H7 (cell line): ENCODE data around the gene EFS. TPM values are rescaled to one million over a fixed set of nuclear protein-coding genes. Genes with fewer than 3 reads are reported as not detected.
"Not testable (repeated sequence)": the region's sequence is repeated elsewhere in the genome, so short reads cannot be mapped to it uniquely, and the experiment has no call there.

ENCODE experiments used
- DNase-seq: peaks from one replicate; pipeline ENCODE4 v3.0.0; 2012
- H3K27me3 ChIP-seq: 2 replicates; pipeline ENCODE4 v1.6.0; 2011; ENCODE audit warnings: mild to moderate bottlenecking, low read length; ENCODE audit not compliant: control insufficient read depth, insufficient read depth
- H3K36me3 ChIP-seq: replicated peaks from 2 replicates; pipeline ENCODE4 v1.5.1; 2011; ENCODE audit warnings: low read length; ENCODE audit not compliant: control insufficient read depth, insufficient read depth
- H3K4me3 ChIP-seq: 2 replicates; pipeline ENCODE4 v1.5.1; 2011; ENCODE audit warnings: low read depth, mild to moderate bottlenecking, control low read depth, low read length, moderate library complexity; ENCODE audit not compliant: insufficient read depth
- total RNA-seq: library from RNA; depleted of rRNA; stranded (reverse); fragments of >200 nt; shearing (Covaris generic); gene quantifications from 2 replicates; pipeline ENCODE4 v1.2.3, GENCODE V29; 2014

The EFS gene
- total RNA-seq, 1 experiment from 2014 or later = 24.0 TPM

DNA sequence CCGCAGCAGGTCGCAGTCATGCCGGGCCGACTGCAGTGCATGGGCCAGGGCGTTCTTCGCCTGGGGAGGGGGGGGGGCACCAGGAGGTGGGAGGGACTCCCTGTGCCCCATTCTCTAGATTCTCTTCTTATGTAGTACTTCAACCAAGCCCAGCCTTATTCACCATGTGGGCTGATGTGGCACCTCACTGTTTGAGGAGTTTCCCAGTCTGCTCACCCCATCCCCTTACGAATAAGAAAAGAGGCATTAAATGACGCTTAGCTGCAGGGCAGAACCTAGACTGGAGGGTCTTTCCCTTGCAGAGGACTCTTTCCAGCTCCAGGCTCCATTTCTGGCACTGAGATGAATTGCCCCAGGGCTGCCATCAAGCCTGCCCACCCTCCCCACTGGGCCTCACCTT, 24.0 kb upstream of the EFS start:
- Histone ChIP-seq H3K4me3 (no peak overlapping the region), H3K27me3 (no peaks in the 10 kb centered on the region; the same call in 1 of the 2 replicates), H3K36me3 (no peaks in the 10 kb centered on the region)

DNA sequence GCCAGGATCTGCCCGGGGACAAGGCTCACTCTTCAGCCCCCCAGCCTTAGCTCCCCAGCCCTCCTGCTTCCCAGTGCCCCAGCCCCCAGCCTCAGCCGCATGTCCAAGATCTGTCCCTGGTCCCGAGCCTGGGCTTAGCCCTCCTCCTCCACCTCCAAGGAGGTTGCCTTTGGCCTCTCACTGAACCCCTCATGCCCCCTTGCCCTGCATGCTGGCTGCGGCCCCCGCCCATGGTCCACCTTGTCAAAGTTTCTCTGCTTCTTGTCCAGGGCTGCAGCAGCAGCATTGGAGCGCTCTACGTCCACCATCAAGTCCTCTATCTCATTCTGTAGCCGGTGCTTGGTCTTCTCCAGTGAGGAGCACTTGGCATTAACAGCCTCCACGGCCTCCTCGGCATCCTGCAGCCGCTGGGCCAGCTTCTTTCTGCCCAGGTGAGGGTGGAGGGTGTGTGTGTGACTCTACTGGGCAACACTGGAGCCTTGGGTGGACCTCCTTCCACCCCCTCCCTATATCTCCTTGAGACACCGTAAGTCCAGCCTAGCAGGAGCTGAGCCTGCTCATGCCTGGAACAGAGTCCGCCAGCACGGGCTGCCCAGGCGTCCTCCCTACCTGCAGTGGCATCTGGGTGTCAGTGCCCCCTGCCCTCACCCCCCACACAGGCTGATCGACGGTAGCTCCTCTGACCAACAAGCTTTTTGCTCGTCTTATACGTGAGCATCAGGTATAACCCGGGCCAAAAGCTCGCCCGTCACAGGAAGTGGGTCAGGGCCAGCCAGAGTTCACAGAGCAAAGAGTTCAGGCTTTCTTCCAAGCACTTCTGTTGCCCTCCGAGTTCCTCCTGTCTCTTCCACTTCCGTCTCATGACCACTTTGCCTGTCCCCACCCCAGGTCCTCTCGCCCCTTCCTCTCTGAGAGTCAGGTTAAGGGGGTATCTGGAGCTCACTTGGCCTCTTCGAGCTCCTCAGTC, 23.2 kb upstream of the EFS start:
- H3K36me3 ChIP-seq = no peaks in the 10 kb centered on the region
- DNase-seq = peak; percentile 43

More for the DNA sequence above, 24.0 kb upstream of the EFS start:
- DNase-seq = peak; percentile 71

DNA sequence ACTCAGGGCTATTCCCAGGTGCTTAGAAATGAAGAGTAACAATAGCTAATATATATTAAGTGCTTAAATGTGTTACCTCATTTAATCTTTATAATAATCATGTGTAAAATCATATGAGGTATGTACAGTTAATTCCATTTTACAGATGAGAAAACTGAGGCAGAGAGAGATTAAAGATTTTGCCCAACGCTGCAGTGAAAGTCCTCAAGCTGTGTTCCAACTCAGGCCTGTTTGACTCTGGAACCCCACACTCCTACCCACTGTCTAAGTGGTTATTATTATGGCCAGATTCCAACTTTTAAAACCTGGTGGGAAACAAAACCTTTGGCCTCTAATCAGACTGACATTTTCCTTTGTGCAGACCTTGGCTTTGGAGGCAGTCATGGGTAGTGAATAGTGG, 22.0 kb upstream of the EFS start:
- no peak for DNase-seq
- Histone ChIP-seq H3K4me3 (no peak overlapping the region), H3K36me3 (no peaks in the 10 kb centered on the region), H3K27me3 (peaks cover 1% of the 10 kb centered on the region; the same call in 1 of the 2 replicates)

More for the DNA sequence above, 23.2 kb upstream of the EFS start:
- Histone ChIP-seq H3K27me3 (no peaks in the 10 kb centered on the region), H3K4me3 (no peak overlapping the region)

DNA sequence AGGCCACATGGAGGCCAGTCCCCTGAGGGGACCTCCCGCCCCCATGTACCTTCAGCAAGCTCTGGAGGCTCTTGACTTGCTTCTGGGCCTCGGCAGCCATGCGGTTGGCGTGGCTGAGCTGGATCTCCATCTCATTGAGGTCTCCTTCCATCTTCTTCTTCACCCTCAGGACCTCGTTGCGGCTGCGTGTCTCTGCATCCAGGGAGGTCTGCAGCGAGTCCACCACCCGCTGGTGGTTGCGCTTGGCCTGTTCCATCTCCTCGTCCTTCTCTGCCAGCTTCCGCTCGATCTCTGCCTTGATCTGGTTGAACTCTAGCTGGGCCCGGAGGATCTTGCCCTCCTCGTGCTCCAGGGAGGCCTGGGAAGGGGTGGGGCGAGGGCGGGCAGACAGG, 21.3 kb upstream of the EFS start:
- not testable (repeated sequence) for DNase-seq, H3K27me3 ChIP-seq, H3K36me3 ChIP-seq, H3K4me3 ChIP-seq

DNA sequence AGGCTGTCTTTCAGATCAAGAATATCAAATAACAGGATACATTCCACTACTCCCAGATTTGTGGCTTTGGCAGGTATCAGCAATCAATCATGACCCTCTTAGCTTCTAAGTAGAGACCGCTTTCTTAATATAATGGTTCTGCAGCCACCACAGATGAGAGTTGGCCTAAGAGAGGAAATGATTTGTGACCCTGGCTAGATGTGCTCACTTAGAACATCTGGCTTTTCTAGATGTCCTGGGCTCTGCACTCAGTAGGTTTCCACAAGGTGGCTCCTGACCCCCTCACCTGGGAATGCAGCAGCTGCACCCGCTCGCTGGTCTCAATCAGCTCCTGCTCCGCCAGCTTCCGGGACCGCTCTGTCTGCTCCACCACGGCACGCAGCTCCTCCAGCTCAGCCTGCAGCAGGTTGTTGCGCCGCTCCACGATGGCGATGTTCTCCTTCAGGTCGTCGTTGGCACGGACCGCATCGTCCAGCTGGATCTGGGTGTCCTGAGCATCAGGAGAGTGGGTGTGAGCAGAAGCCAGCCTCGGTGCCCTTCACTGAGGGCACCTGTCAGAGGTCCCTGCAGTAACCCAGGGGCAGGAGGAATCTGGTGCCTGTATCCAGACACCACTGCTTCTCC, 20.8 kb upstream of the EFS start:
- peaks cover 1% of the 10 kb centered on the region; the same call in 1 of the 2 replicates for H3K27me3 ChIP-seq
- DNase-seq = peak; percentile 69
- H3K36me3 ChIP-seq = no peaks in the 10 kb centered on the region
- H3K4me3 ChIP-seq = no peak overlapping the region

DNA sequence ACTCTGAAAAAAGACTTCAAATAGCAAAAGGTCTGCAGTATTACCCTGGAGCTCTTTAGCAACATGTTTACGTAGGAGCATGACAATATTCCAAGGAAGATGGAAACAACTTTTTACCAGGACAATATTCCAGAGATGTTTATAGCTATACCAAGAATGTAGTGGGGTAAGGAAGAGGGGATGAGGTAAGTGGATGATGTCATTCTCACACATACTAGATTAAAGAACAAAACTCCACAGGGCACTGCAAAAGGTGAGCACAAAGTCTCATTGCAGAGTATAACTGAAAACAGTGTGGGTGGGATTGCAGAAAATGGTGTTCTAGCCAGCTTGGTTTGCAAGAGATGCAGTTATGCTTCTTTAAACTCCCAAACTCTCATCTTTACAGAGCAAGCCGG, 20.3 kb upstream of the EFS start:
- no peak for DNase-seq
- Histone ChIP-seq H3K4me3 (no peak overlapping the region), H3K36me3 (no peaks in the 10 kb centered on the region), H3K27me3 (peaks cover 1% of the 10 kb centered on the region; the same call in 1 of the 2 replicates)

DNA sequence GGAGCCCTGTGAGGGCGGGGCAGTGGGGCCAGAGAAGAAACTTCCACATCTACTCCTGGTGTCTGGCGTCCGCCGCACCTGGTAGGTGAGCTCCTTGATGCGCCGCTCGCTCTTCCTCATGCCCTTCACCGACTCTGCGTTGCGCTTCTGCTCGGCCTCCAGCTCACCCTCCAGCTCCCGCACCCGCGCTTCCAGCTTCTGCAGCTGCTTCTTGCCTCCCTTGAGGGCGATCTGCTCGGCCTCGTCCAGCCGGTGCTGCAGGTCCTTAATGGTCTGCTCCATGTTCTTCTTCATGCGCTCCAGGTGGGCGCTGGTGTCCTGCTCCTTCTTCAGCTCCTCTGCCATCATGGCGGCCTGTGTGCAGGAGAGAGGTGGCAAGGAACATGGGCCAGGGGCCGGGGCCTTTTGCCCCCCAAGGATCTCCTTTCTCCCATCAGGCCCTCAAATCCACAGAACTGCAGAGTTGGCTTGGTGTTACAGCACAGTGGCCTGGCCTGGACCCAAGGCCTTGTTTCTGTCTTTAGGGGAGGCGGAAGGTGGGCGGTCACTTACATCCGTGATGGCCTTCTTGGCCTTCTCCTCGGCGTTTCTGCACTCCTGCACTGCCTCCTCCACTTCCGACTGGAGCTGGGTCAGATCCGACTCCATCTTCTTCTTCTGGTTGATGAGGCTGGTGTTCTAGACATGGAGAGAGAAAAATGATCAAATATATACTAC, 19.6 kb upstream of the EFS start:
- Histone ChIP-seq H3K27me3 (peaks cover 1% of the 10 kb centered on the region; the same call in 1 of the 2 replicates), H3K36me3 (no peaks in the 10 kb centered on the region), H3K4me3 (no peak overlapping the region)
- no peak for DNase-seq

DNA sequence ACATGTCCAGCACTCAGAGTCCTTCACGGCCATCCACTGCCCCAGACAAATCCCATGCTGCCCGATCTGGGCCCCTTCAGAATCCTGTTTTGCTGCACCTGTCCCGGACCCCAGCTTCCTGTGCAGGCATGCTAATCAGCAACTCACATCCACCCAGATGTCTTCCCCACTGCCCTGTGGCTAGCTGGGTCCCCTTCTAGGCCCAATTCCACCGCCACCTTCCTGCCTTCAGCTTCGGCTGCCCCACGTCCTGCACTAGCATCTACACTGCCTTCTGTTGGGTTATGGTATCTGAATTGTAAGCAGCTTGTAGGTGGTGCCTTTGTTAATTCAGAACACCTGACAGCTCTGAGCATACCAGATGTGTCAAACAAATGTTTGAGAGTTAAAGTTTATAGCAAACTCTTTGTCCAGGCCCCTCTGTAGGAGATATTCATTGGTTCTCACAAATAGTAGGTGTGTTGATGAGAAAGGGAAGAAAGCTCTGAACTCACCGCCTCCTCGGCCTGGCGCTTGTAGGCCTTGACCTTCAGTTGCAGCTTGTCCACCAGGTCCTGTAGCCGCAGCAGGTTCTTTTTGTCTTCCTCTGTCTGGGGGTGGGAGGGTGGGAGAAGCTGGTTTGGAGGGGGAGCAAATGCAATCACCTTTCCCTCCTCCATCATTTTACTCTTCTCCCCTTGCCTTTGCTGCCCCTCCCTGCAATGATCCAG, 17.9 kb upstream of the EFS start:
- DNase-seq = no peak
- Histone ChIP-seq H3K36me3 (no peaks in the 10 kb centered on the region), H3K27me3 (peaks cover 1% of the 10 kb centered on the region), H3K4me3 (no peak overlapping the region)

DNA sequence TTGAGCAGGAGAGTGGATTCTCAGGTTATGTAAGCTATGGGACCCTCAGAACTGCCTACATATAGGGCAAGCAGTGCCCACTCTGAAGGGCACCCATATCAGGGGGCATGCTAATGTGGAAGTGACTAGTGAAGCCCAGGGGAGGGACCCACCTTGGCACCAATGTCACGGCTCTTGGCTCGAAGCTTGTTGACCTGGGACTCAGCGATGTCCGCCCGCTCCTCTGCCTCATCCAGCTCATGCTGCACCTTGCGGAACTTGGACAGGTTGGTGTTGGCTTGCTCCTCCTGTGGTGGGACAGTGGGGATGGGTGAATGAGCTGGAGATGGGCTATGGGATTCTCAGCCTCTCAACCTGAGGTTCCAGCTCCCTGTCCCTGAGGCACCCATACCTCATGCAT, 17.3 kb upstream of the EFS start:
- no peak for DNase-seq
- H3K4me3 ChIP-seq = no peak overlapping the region
- H3K27me3 ChIP-seq = peaks cover 1% of the 10 kb centered on the region
- no peaks in the 10 kb centered on the region for H3K36me3 ChIP-seq

DNA sequence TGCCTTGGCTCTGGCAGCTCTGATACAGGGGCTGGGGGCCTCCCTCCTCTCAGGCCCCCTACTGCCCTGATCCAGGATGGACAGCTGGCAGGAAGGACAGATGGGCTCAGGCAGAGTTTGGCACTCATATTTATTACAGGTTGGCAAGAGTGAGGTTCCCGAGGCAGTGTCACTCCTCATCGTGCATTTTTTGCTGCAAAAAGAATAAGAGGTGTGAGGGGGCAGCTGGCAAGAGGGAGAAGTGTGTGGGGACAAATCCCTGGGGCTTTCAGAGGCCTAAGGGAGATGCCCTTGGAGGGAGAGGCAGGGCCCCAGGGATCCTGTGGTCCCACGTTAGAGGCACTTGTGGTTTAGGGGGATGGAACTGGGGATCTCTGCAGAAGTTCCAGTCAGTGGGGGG, 16.9 kb upstream of the EFS start:
- H3K27me3 ChIP-seq = peaks cover 3% of the 10 kb centered on the region
- no peak for DNase-seq
- H3K36me3 ChIP-seq = no peaks in the 10 kb centered on the region
- H3K4me3 ChIP-seq = no peak overlapping the region

DNA sequence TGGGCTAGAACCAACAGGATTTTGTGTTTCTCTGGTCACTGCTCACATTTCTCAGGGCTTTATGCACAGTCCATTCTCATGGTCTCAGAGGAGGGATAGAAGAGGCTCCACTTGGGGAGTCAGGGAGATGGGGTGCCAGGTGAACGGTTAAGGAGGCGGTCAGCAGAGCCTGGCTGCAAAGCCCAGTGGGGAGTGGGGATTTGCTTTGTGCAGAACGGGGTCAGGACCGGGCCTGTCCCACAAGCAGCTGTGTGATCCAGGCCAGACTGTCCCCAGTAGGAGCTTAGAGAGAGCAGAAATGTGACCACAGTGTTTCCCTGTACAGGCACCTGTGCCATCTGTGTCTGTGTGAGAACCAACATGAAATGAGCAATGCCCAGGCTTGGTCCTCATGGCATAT, 16.0 kb upstream of the EFS start:
- Histone ChIP-seq H3K4me3 (no peak overlapping the region), H3K36me3 (no peaks in the 10 kb centered on the region), H3K27me3 (peaks cover 3% of the 10 kb centered on the region)
- DNase-seq = no peak

DNA sequence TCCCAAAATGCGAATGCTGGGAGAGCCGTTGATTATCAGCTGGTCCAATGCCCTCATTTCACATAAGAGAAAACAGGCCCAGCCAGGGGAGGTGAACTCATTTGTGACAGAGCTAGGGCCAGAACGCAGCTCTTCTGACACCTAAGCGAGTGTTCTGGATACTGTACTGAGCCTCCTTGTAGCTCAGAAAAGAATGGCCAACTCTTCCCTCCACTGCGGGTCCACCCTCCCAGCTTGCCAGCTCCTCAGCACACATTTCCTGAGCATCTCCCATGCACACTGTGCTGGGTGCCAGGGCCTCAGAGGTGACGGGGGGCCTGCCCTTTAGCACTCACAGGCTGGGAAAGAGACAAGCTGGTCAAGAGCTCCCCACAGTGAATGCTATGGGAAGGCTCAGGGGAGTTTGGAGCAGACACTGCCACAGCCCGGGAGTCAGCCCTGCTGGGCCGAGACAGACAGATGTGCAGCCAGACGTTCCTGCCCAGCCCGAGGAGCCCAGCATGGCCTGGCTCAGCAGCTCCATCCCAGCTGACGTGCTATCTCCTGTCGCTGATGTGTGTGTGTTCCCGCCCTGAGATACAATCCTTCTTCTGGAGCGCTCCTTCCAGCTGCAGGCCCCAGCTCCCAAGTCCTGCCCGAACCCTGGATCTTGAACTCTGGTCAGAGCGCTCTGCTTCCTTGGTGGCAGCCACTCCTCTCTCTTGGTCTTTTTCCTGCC, 15.4 kb upstream of the EFS start:
- no peak for DNase-seq
- Histone ChIP-seq H3K27me3 (peaks cover 4% of the 10 kb centered on the region), H3K4me3 (no peak overlapping the region), H3K36me3 (no peaks in the 10 kb centered on the region)

DNA sequence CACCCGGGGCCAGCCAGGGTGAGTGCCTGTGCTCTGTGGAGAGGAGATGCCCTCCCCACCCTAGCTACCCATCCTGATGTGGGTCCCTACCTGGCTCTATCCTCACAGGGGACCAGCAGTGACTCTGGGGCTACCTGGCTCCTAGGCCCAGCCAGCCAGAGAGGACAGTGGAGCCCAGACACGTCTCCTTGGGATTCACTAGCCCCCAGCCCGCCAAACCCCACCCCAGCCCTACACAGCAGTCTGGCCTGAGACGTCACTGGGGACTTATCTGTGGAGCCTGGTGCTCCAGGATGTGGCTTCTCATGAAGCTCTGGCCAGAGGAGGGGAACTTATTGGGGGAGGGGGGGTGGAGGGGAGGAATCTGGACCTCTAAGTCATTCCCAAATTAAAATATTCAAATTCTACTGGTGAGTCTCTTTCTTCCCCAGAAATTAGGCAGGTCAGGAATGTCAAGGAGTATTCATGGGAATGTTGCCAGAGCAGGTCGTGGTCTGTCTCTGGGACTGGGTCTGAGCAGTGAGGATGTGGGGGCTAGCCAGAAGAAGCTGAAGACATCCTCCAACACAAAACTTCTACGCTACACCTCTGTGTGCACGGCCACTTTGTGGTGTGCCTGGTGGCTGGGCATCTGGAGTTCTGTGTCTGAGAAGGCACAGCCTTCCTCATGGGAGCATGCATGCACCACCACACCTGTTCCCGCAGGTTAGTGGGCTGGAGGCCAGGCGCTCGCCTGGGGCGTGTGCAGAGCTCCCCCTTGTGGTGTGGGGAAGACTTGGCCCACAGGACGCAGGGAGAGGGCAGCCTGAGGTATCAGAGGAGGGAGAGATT, 14.6 kb upstream of the EFS start:
- Histone ChIP-seq H3K27me3 (peaks cover 4% of the 10 kb centered on the region), H3K36me3 (no peaks in the 10 kb centered on the region), H3K4me3 (no peak overlapping the region)
- peak; percentile 93 for DNase-seq
